H9 (cell line): ENCODE results near the gene ANXA7. TPM values are rescaled to one million over a fixed set of nuclear protein-coding genes. Genes with fewer than 3 reads are reported as not detected.

Experiments used
- DNase-seq: peaks from one replicate; pipeline ENCODE4 v3.0.0-alpha.2; 2017
- H2AFZ ChIP-seq: one replicate; pipeline ENCODE4 v1.6.1; 2013; ENCODE audit warnings: mild to moderate bottlenecking, low read length, control low read depth, moderate library complexity
- H2AK5ac ChIP-seq: 2 replicates; pipeline ENCODE4 v1.6.1; 2013; ENCODE audit warnings: low read length, control low read depth, mixed read lengths; ENCODE audit not compliant: insufficient read length
- H2BK120ac ChIP-seq: one replicate; pipeline ENCODE4 v1.6.1; 2013; ENCODE audit warnings: low read depth, mild to moderate bottlenecking, low read length, control low read depth, inconsistent platforms; ENCODE audit not compliant: poor library complexity, severe bottlenecking
- H2BK12ac ChIP-seq: 2 replicates; pipeline ENCODE4 v1.6.1; 2013; ENCODE audit warnings: low read length, control low read depth, mixed read lengths, low read depth; ENCODE audit not compliant: insufficient read length
- H2BK15ac ChIP-seq: 2 replicates; pipeline ENCODE4 v1.6.1; 2013; ENCODE audit warnings: low read depth, low read length, control low read depth
- H2BK20ac ChIP-seq: one replicate; pipeline ENCODE4 v1.6.1; 2013; ENCODE audit warnings: low read depth, mild to moderate bottlenecking, low read length, control low read depth, inconsistent platforms; ENCODE audit not compliant: poor library complexity, severe bottlenecking
- H2BK5ac ChIP-seq: 2 replicates; pipeline ENCODE4 v1.6.1; 2013; ENCODE audit warnings: low read length, control low read depth, mixed read lengths; ENCODE audit not compliant: insufficient read length
- H3K14ac ChIP-seq: 2 replicates; pipeline ENCODE4 v1.6.1; 2013; ENCODE audit warnings: low read length, control low read depth; ENCODE audit not compliant: insufficient read depth
- H3K18ac ChIP-seq: 2 replicates; pipeline ENCODE4 v1.6.1; 2013; ENCODE audit warnings: low read depth, mild to moderate bottlenecking, mixed read lengths, low read length, control low read depth; ENCODE audit not compliant: insufficient read length
- H3K23ac ChIP-seq: 2 replicates; pipeline ENCODE4 v1.6.1; 2013; ENCODE audit warnings: low read length, control low read depth, mixed read lengths, low read depth; ENCODE audit not compliant: insufficient read length
- H3K23me2 ChIP-seq: 2 replicates; pipeline ENCODE4 v1.6.1; 2013; ENCODE audit warnings: low read depth, mild to moderate bottlenecking, mixed read lengths, low read length, control low read depth; ENCODE audit not compliant: insufficient read length, poor library complexity, severe bottlenecking
- H3K27ac ChIP-seq: 2 replicates; pipeline ENCODE4 v1.5.1; 2013; ENCODE audit warnings: low read length, control low read depth, mixed read lengths, low read depth; ENCODE audit not compliant: insufficient read length
- H3K27me3 ChIP-seq: 2 replicates; pipeline ENCODE4 v1.6.1; 2013; ENCODE audit warnings: low read length, control low read depth, inconsistent platforms; ENCODE audit not compliant: insufficient read depth
- H3K4ac ChIP-seq: 2 replicates; pipeline ENCODE4 v1.6.1; 2013; ENCODE audit warnings: low read depth, mild to moderate bottlenecking, control low read depth, inconsistent platforms, low read length, moderate library complexity
- H3K4me1 ChIP-seq: 2 replicates; pipeline ENCODE4 v1.6.1; 2013; ENCODE audit warnings: low read length, control low read depth, inconsistent platforms; ENCODE audit not compliant: insufficient read depth
- H3K4me2 ChIP-seq: 2 replicates; pipeline ENCODE4 v1.6.1; 2013; ENCODE audit warnings: low read length, control low read depth, mixed read lengths; ENCODE audit not compliant: insufficient read length, insufficient read depth
- H3K56ac ChIP-seq: 2 replicates; pipeline ENCODE4 v1.6.1; 2013; ENCODE audit warnings: low read depth, mild to moderate bottlenecking, mixed read lengths, low read length, control low read depth; ENCODE audit not compliant: insufficient read length
- H3K79me1 ChIP-seq: 2 replicates; pipeline ENCODE4 v1.6.1; 2013; ENCODE audit warnings: low read depth, mild to moderate bottlenecking, moderate library complexity, low read length, control low read depth, inconsistent platforms; ENCODE audit not compliant: insufficient read depth, poor library complexity, severe bottlenecking
- H3K79me2 ChIP-seq: 2 replicates; pipeline ENCODE4 v1.6.1; 2013; ENCODE audit warnings: low read length, control low read depth, inconsistent platforms; ENCODE audit not compliant: insufficient read depth
- H3K9ac ChIP-seq: 2 replicates; pipeline ENCODE4 v1.6.1; 2013; ENCODE audit warnings: low read length, control low read depth, mixed read lengths; ENCODE audit not compliant: insufficient read length; ENCODE audit errors: extremely low read depth
- H3K9me3 ChIP-seq: one replicate; pipeline ENCODE4 v1.6.1; 2013; ENCODE audit warnings: low read depth, low read length, inconsistent platforms; ENCODE audit not compliant: control insufficient read depth
- H3T11ph ChIP-seq: one replicate; pipeline ENCODE4 v1.6.1; 2013; ENCODE audit warnings: mild to moderate bottlenecking, low read length, control low read depth, inconsistent platforms
- H4K20me1 ChIP-seq: one replicate; pipeline ENCODE4 v1.6.1; 2013; ENCODE audit not compliant: control insufficient read depth, insufficient read length, insufficient read depth
- H4K5ac ChIP-seq: 2 replicates; pipeline ENCODE4 v1.6.1; 2013; ENCODE audit warnings: low read depth, mild to moderate bottlenecking, mixed read lengths, low read length, control low read depth; ENCODE audit not compliant: insufficient read length
- H4K8ac ChIP-seq: replicated peaks from 2 replicates; pipeline ENCODE4 v1.6.1; 2013; ENCODE audit warnings: low read length, control low read depth, mixed read lengths, low read depth; ENCODE audit not compliant: insufficient read length
- H4K91ac ChIP-seq: 2 replicates; pipeline ENCODE4 v1.6.1; 2013; ENCODE audit warnings: low read depth, mild to moderate bottlenecking, moderate library complexity, mixed read lengths, low read length, control low read depth; ENCODE audit not compliant: insufficient read length
- H3K27ac Mint-ChIP-seq, 3 experiments: 2 replicates in 2 of 3; 3 replicates in 1 of 3; pipeline ENCODE4 v1.8.0; 2020 to 2021; ENCODE audit warnings: mixed read lengths in 3 of 3, mild to moderate bottlenecking in 1 of 3, moderate library complexity in 1 of 3
- H3K27me3 Mint-ChIP-seq: 2 replicates; pipeline ENCODE4 v1.8.0; 2021; ENCODE audit warnings: low read depth, mild to moderate bottlenecking, moderate library complexity, mixed read lengths
- H3K36me3 Mint-ChIP-seq, 3 experiments: 2 replicates in 2 of 3; 3 replicates in 1 of 3; pipeline ENCODE4 v1.8.0; 2020 to 2021; ENCODE audit warnings: low read depth in 3 of 3, mixed read lengths in 3 of 3; ENCODE audit not compliant: insufficient read depth in 1 of 3
- H3K4me1 Mint-ChIP-seq, 2 experiments: 2 replicates each; pipeline ENCODE4 v1.8.0; 2020; ENCODE audit warnings: mixed read lengths in 2 of 2
- H3K4me3 Mint-ChIP-seq, 2 experiments: 2 replicates in 1 of 2; 3 replicates in 1 of 2; pipeline ENCODE4 v1.8.0; 2020 to 2021; ENCODE audit warnings: mild to moderate bottlenecking in 2 of 2, mixed read lengths in 2 of 2, moderate library complexity in 1 of 2
- H3K9me3 Mint-ChIP-seq, 2 experiments: 2 replicates in 1 of 2; 3 replicates in 1 of 2; pipeline ENCODE4 v1.8.0; 2020; ENCODE audit warnings: mild to moderate bottlenecking in 2 of 2, mixed read lengths in 2 of 2, moderate library complexity in 1 of 2
- WGBS: extraction: QIAGEN DNeasy Blood & Tissue Kit; methylation state at CpG from one replicate; pipeline ENCODE4 v1.1.7; 2013; ENCODE audit warnings: missing lambda C conversion rate, low lambda C conversion rate, mixed read lengths; ENCODE audit not compliant: insufficient read length; ENCODE audit errors: extremely low coverage; 5-methylcytosine and 5-hydroxymethylcytosine counted together
- total RNA-seq: library from RNA; stranded (reverse); gene quantifications from 2 replicates; pipeline ENCODE4 v1.2.1, GENCODE V29; 2021
- TF ChIP-seq, protein P1 (sequence below): fragments of 200-600 bp; sonication (generic); conservative IDR thresholded peaks from 3 replicates; pipeline ENCODE4 v1.8.0; 2021; ENCODE audit warnings: antibody characterized with exemption, mild to moderate bottlenecking

ANXA7 gene
- total RNA-seq, 1 experiment from 2014 or later = 84.6 TPM

DNA sequence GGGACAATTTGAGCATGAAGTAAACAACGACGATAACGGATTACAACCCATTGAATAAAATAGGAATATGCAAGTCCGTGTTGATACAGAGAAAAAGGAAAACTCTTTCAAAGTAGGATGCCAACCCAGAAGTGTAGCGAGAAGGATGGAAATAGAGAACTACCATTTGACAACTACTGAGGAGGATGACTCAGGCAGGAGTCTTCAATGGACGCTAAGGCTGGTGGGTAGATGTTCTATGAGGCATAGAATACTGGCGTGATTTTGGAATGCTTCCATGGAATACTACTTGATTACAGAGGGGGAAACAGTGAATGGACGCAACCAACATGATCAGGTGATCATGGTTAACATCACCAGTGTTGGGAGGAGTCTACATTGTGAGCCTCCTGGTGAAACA, 54.4 kb downstream of the ANXA7 start:
- Histone ChIP-seq H3K79me1 (no peaks in the 10 kb centered on the region), H2BK5ac (no peak overlapping the region), H3K27ac (no peak overlapping the region), H2AFZ (no peak overlapping the region), H2BK120ac (no peak overlapping the region), H3K4ac (no peak overlapping the region), H3K14ac (no peak overlapping the region), H3K79me2 (no peaks in the 10 kb centered on the region), H2BK20ac (no peak overlapping the region), H3K4me2 (no peak overlapping the region), H3K56ac (no peak overlapping the region), H3K23me2 (peaks cover 5% of the 10 kb centered on the region), H4K91ac (no peak overlapping the region), H4K5ac (no peak overlapping the region), H3K4me1 (no peaks in the 10 kb centered on the region), H2AK5ac (no peak overlapping the region), H2BK12ac (no peak overlapping the region), H4K8ac (no peak overlapping the region), H3K23ac (no peak overlapping the region), H3K9ac (no peak overlapping the region), H3K18ac (no peak overlapping the region), H3T11ph (no peak overlapping the region), H3K9me3 (no peaks in the 10 kb centered on the region), H4K20me1 (no peaks in the 10 kb centered on the region), H2BK15ac (no peak overlapping the region), H3K27me3 (no peaks in the 10 kb centered on the region)
- DNase-seq = no peak
- H3K27me3 Mint-ChIP-seq = peaks cover 11% of the 10 kb centered on the region
- no CpG with 5 or more reads among the region's 8 CpGs for WGBS
- peaks cover 8 to 13% of the 10 kb centered on the region in 2 experiments for H3K4me1 Mint-ChIP-seq
- H3K27ac Mint-ChIP-seq = no peak overlapping the region
- no peaks in the 10 kb centered on the region; a peak in 1 of 7 replicates for H3K36me3 Mint-ChIP-seq
- TF ChIP-seq, protein P1, sequence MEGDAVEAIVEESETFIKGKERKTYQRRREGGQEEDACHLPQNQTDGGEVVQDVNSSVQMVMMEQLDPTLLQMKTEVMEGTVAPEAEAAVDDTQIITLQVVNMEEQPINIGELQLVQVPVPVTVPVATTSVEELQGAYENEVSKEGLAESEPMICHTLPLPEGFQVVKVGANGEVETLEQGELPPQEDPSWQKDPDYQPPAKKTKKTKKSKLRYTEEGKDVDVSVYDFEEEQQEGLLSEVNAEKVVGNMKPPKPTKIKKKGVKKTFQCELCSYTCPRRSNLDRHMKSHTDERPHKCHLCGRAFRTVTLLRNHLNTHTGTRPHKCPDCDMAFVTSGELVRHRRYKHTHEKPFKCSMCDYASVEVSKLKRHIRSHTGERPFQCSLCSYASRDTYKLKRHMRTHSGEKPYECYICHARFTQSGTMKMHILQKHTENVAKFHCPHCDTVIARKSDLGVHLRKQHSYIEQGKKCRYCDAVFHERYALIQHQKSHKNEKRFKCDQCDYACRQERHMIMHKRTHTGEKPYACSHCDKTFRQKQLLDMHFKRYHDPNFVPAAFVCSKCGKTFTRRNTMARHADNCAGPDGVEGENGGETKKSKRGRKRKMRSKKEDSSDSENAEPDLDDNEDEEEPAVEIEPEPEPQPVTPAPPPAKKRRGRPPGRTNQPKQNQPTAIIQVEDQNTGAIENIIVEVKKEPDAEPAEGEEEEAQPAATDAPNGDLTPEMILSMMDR = no peak
- peak overlapping the region in 1 of 2 experiments; percentile 98; a peak in 2 of 5 replicates for H3K4me3 Mint-ChIP-seq
- H3K9me3 Mint-ChIP-seq = peaks cover 0 to 2% of the 10 kb centered on the region in 2 experiments; a peak in 1 of 5 replicates
